ENCODE measurements around the gene CACNA2D3. TPM values are rescaled to one million over a fixed set of nuclear protein-coding genes. Genes with fewer than 3 reads are reported as not detected.
"Not testable (repeated sequence)": the region's sequence is repeated elsewhere in the genome, so short reads cannot be mapped to it uniquely, and the experiment has no call there.

Gene CACNA2D3
- total and polyA plus RNA-seq, 4 donors, result 0.38 to 2.5 (median 1.1) TPM

DNA sequence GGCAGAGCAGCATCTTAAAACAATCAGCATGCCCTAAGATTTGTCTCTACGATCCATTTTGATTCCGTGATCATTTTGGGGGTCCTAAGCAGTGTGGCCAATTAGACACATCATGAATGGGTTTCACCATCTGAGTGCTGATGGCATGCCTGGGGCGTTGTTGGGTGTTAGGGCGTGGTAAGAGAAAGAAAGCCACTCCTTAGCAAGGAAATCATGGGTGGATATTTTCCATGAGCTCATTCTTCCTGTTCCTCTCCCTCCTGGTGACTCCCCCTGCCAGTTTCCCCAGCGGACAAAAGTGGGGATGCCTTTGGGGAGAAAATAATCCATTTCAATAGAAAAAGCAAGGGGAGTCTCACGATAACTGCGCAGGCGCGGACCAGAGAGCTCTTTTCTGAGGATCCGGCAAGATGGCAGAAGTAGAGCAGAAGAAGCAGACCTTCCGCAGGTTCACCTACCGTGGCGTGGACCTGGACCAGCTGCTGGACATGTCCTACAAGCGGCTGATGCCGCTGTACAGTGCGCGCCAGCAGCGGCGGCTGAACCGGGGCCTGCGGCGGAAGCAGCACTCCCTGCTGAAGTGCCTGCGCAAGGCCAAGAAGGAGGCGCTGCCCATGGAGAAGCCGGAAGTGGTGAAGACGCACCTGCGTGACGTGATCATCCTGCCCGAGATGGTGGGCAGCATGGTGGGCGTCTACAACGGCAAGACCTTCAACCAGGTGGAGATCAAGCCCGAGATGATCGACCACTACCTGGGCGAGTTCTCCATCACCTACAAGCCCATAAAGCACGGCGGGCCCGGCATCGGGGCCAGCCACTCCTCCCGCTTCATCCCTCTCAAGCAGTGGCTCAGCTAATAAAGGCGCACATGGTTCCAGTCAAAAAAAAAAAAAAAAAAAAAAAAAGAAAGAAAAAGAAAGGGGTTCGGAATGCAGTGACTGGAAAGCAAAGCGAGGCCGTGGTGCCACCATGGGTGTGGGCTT is 503.7 kb downstream of the CACNA2D3 start:
- H3K9me3 ChIP-seq (ENCODE audit: control insufficient read depth in 4 of 4, insufficient read depth in 3 of 4, low read length in 3 of 4), result peaks cover 0 to 5% (median 0%) of the 10 kb centered on the region in 4 donors
- ATAC-seq (ENCODE audit: insufficient read depth, low FRiP score) (no peak), DNase-seq (no peak)
- H3K27ac ChIP-seq (ENCODE audit: low read depth in 1 of 2, low read length in 1 of 2), result no peak overlapping the region
- no peak overlapping the region for H3K9ac ChIP-seq (ENCODE audit: insufficient read depth in 1 of 2, low read length in 2 of 2)
- TF ChIP-seq, protein P1, sequence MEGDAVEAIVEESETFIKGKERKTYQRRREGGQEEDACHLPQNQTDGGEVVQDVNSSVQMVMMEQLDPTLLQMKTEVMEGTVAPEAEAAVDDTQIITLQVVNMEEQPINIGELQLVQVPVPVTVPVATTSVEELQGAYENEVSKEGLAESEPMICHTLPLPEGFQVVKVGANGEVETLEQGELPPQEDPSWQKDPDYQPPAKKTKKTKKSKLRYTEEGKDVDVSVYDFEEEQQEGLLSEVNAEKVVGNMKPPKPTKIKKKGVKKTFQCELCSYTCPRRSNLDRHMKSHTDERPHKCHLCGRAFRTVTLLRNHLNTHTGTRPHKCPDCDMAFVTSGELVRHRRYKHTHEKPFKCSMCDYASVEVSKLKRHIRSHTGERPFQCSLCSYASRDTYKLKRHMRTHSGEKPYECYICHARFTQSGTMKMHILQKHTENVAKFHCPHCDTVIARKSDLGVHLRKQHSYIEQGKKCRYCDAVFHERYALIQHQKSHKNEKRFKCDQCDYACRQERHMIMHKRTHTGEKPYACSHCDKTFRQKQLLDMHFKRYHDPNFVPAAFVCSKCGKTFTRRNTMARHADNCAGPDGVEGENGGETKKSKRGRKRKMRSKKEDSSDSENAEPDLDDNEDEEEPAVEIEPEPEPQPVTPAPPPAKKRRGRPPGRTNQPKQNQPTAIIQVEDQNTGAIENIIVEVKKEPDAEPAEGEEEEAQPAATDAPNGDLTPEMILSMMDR (IDR thresholded peaks at IDR 0.05; ENCODE audit: control extremely low read depth, extremely low read depth), result no peak
- H3K4me1 ChIP-seq (ENCODE audit: control insufficient read depth in 5 of 5, insufficient read depth in 5 of 5, low read length in 5 of 5), result no peaks in the 10 kb centered on the region
- no peaks in the 10 kb centered on the region for H3K36me3 ChIP-seq (ENCODE audit: control insufficient read depth in 4 of 4, insufficient read depth in 4 of 4, low read length in 4 of 4)
- H3K4me3 ChIP-seq, result no peak overlapping the region
- 95 to 96% methylated on average over 43 of the region's 43 CpGs for WGBS, 2 donors
- peaks cover 0 to 7% (median 0%) of the 10 kb centered on the region in 3 donors for H3K27me3 ChIP-seq (ENCODE audit: control insufficient read depth in 3 of 3, insufficient read depth in 3 of 3, low read length in 2 of 3)

DNA sequence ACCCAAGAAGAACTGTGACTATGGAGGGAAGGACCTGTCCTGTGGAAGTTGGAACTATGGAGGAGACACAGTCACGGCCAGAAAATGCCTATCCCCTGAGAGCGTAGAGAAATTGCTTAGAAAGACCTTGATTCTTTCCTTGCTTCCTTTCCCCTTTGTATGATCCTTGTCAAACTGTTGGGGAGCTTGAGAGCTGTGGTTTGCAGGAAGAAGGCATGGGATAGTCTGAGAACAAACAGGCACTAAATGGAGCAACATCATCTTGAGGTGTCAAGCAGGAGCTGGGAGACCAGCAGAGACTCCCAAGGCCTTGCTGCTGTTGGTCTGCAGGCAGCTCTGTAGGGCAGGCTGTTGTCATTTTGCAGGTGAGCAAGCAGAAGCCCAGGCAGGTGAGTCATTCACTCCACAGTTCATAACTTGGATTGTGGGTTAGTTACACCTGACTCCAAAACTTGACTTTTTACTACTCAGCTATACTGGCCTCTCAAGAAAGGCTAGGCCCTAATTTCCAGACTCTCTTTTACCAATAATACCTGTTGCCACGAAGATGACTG is 506.6 kb downstream of the CACNA2D3 start:
- no peak for ATAC-seq (ENCODE audit: insufficient read depth, low FRiP score)
- TF ChIP-seq, protein P1 (IDR thresholded peaks at IDR 0.05; ENCODE audit: control extremely low read depth, extremely low read depth), result no peak
- peaks cover 0 to 12% (median 3%) of the 10 kb centered on the region in 3 donors for H3K27me3 ChIP-seq (ENCODE audit: control insufficient read depth in 3 of 3, insufficient read depth in 3 of 3, low read length in 2 of 3)
- no peak overlapping the region for H3K4me3 ChIP-seq
- peaks cover 0 to 5% (median 0%) of the 10 kb centered on the region in 4 donors for H3K9me3 ChIP-seq (ENCODE audit: control insufficient read depth in 4 of 4, insufficient read depth in 3 of 4, low read length in 3 of 4)
- no peaks in the 10 kb centered on the region for H3K4me1 ChIP-seq (ENCODE audit: control insufficient read depth in 5 of 5, insufficient read depth in 5 of 5, low read length in 5 of 5)
- DNase-seq, result no peak
- no peak overlapping the region for H3K9ac ChIP-seq (ENCODE audit: insufficient read depth in 1 of 2, low read length in 2 of 2)
- H3K36me3 ChIP-seq (ENCODE audit: control insufficient read depth in 4 of 4, insufficient read depth in 4 of 4, low read length in 4 of 4), result no peaks in the 10 kb centered on the region
- WGBS, 2 donors, result 78 to 93% methylated on average over 3 of the region's 3 CpGs
- H3K27ac ChIP-seq (ENCODE audit: low read depth in 1 of 2, low read length in 1 of 2), result no peak overlapping the region

GRCh38 chr3:54630101-54630623 is 507.8 kb downstream of the CACNA2D3 start:
- DNase-seq, result no peak
- WGBS, 2 donors, result 78 to 86% methylated on average over 6 of the region's 6 CpGs
- Histone ChIP-seq H3K9ac (ENCODE audit: insufficient read depth in 1 of 2, low read length in 2 of 2) (no peak overlapping the region), H3K4me1 (ENCODE audit: control insufficient read depth in 5 of 5, insufficient read depth in 5 of 5, low read length in 5 of 5) (no peaks in the 10 kb centered on the region), H3K36me3 (ENCODE audit: control insufficient read depth in 4 of 4, insufficient read depth in 4 of 4, low read length in 4 of 4) (no peaks in the 10 kb centered on the region), H3K9me3 (ENCODE audit: control insufficient read depth in 4 of 4, insufficient read depth in 3 of 4, low read length in 3 of 4) (peaks cover 0 to 5% (median 0%) of the 10 kb centered on the region in 4 donors), H3K27ac (ENCODE audit: low read depth in 1 of 2, low read length in 1 of 2) (no peak overlapping the region), H3K4me3 (no peak overlapping the region), H3K27me3 (ENCODE audit: control insufficient read depth in 3 of 3, insufficient read depth in 3 of 3, low read length in 2 of 3) (peaks cover 0 to 16% (median 5%) of the 10 kb centered on the region in 3 donors)
- TF ChIP-seq, protein P1 (IDR thresholded peaks at IDR 0.05; ENCODE audit: control extremely low read depth, extremely low read depth), result no peak
- ATAC-seq (ENCODE audit: insufficient read depth, low FRiP score), result no peak

DNA sequence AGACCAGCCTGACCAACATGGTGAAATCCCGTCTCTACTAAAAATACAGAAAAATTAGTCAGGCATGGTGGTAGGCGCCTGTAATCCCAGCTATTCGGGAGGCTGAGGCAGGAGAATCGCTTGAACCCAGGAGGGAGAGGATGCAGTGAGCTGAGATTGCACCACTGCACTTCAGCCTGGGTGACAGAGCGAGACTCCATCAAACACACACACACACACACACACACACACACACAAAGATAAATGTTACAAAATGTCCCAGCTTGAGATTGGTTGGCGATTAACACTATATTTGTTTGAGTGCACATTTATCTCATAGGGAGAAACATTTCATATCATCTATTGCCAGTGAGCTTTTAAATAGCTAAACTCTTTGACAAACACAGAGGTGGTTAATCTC is 508.6 kb downstream of the CACNA2D3 start:
- DNase-seq; ATAC-seq (ENCODE audit: insufficient read depth, low FRiP score): not testable (repeated sequence)

More for the DNA sequence above, 508.6 kb downstream of the CACNA2D3 start:
- H3K27me3 ChIP-seq (ENCODE audit: control insufficient read depth in 3 of 3, insufficient read depth in 3 of 3, low read length in 2 of 3), result peaks cover 0 to 16% (median 5%) of the 10 kb centered on the region in 3 donors
- not testable (repeated sequence) for H3K4me3 ChIP-seq; H3K9me3 ChIP-seq (ENCODE audit: control insufficient read depth in 4 of 4, insufficient read depth in 3 of 4, low read length in 3 of 4); H3K27ac ChIP-seq (ENCODE audit: low read depth in 1 of 2, low read length in 1 of 2); H3K36me3 ChIP-seq (ENCODE audit: control insufficient read depth in 4 of 4, insufficient read depth in 4 of 4, low read length in 4 of 4); H3K9ac ChIP-seq (ENCODE audit: insufficient read depth in 1 of 2, low read length in 2 of 2); H3K4me1 ChIP-seq (ENCODE audit: control insufficient read depth in 5 of 5, insufficient read depth in 5 of 5, low read length in 5 of 5)
- 92 to 94% methylated on average over 6 of the region's 6 CpGs for WGBS, 2 donors
